ENCODE measurements around the gene L3MBTL3. TPM values are rescaled to one million over a fixed set of nuclear protein-coding genes. Genes with fewer than 3 reads are reported as not detected.

Gene L3MBTL3
- total RNA-seq, 1 donor from 2014 or later, result 3.2 TPM

DNA sequence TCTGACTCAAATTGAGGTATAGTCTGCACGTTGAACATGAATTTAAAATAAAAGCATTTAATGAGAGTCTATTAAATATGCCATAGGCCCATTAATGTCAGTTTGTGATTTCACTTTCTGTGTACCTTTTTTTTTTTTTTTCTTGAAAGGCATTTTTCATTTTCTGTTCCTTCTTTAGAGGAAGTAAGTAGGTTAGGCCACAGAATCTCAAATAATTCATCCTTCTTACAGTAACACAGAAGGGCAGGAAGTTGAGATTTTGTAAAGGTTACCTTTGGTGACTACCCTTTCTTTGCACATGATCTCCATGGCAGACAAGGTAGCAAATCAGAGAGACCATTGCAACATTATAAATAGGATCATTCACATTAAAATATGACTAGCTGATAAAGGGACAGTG, 9.6 kb downstream of the L3MBTL3 start:
- DNase-seq, result no peak
- no peaks in the 10 kb centered on the region for H3K9me3 ChIP-seq (replicated peaks)
- H3K4me3 ChIP-seq, result no peak overlapping the region
- no peak overlapping the region for H3K27ac ChIP-seq (replicated peaks)
- TF ChIP-seq, protein P1, sequence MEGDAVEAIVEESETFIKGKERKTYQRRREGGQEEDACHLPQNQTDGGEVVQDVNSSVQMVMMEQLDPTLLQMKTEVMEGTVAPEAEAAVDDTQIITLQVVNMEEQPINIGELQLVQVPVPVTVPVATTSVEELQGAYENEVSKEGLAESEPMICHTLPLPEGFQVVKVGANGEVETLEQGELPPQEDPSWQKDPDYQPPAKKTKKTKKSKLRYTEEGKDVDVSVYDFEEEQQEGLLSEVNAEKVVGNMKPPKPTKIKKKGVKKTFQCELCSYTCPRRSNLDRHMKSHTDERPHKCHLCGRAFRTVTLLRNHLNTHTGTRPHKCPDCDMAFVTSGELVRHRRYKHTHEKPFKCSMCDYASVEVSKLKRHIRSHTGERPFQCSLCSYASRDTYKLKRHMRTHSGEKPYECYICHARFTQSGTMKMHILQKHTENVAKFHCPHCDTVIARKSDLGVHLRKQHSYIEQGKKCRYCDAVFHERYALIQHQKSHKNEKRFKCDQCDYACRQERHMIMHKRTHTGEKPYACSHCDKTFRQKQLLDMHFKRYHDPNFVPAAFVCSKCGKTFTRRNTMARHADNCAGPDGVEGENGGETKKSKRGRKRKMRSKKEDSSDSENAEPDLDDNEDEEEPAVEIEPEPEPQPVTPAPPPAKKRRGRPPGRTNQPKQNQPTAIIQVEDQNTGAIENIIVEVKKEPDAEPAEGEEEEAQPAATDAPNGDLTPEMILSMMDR (IDR thresholded peaks at IDR 0.05; ENCODE audit: borderline replicate concordance), result no peak
- H3K27me3 ChIP-seq (ENCODE audit: low read depth), result no peaks in the 10 kb centered on the region
- no peaks in the 10 kb centered on the region for H3K4me1 ChIP-seq
- no peaks in the 10 kb centered on the region for H3K36me3 ChIP-seq
- intact Hi-C loops (cut with micrococcal nuclease), result no loop called here

DNA sequence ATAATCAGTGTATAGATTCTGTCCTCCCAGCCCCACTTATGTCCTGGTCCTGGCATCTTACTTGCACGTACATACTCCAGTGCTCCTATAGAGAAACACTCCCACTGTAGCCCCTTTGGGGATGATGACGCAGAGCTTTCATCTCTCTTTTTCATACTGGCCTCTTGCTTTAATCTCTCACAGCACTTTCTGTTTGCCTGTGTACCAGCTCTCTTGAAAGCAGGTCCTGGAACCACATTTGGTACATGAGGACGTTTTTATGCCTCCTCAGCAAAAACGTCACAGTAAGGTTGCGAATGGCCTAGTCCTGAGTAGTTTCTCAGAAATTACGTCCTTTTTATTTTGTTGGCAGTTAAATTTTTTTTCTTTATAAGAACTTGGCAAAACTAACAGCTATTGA, 10.8 kb downstream of the L3MBTL3 start:
- H3K4me1 ChIP-seq, result no peaks in the 10 kb centered on the region
- H3K27me3 ChIP-seq (ENCODE audit: low read depth), result no peaks in the 10 kb centered on the region
- H3K4me3 ChIP-seq, result no peak overlapping the region
- H3K9me3 ChIP-seq (replicated peaks), result no peaks in the 10 kb centered on the region
- TF ChIP-seq, protein P1 (IDR thresholded peaks at IDR 0.05; ENCODE audit: borderline replicate concordance), result no peak
- no peak for DNase-seq
- intact Hi-C loops (cut with micrococcal nuclease), result no loop called here
- H3K36me3 ChIP-seq, result no peaks in the 10 kb centered on the region
- H3K27ac ChIP-seq (replicated peaks), result no peak overlapping the region

DNA sequence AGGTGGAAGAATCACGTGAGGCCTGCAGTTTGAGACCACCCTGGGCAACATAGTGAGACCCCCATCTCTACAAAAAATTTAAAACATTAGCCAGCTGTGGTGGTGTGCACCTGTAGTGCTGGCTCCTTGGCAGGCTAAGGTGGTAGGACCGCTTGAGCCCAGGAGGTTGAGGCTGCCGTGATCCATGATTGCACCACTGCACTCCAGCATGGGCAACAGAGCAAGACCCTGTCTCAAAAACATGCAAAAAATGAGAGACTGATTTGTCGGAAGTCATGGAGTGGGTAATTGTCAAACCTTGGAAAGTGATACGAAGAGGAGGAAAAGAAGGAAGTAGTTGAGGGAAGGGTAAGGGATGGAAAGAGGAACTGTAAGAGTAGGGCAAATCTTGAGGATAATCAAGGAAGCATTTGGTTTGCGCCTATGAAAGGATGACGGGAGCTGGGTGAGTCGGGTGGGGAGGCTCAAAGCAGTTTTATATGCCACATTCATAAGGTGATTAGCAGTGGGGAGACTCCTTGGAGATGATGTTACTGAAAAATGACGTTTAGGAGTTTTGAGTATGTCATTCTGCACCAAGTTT, 14.5 kb downstream of the L3MBTL3 start:
- Histone ChIP-seq H3K36me3 (no peaks in the 10 kb centered on the region), H3K27me3 (ENCODE audit: low read depth) (no peaks in the 10 kb centered on the region), H3K9me3 (replicated peaks) (no peaks in the 10 kb centered on the region), H3K27ac (replicated peaks) (no peak overlapping the region), H3K4me3 (no peak overlapping the region), H3K4me1 (no peaks in the 10 kb centered on the region)
- TF ChIP-seq, protein P1 (IDR thresholded peaks at IDR 0.05; ENCODE audit: borderline replicate concordance), result no peak
- intact Hi-C loops (cut with micrococcal nuclease), result no loop called here
- no peak for DNase-seq

DNA sequence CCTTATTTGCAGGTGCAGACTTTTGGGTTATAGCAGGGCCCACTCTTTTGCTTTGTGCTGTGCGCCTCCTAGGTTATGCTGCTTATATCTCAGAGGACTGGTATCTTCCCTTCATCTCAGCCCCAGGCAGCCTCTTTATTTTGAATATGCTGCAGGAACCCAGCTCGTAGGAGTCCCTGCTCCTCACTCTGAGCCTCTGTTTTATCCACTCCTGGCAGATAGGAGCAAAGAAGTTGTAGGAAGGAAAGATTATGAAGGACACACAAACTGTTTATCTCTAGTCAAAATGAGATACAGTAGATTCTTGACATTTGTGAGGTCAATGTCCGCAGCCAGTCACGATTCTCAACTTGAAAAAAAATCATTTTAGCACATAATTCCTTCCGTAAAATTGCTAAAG, 15.6 kb downstream of the L3MBTL3 start:
- H3K4me3 ChIP-seq, result no peak overlapping the region
- no peak overlapping the region for H3K27ac ChIP-seq (replicated peaks)
- no peaks in the 10 kb centered on the region for H3K4me1 ChIP-seq
- intact Hi-C loops (cut with micrococcal nuclease), result no loop called here
- H3K36me3 ChIP-seq, result no peaks in the 10 kb centered on the region
- no peaks in the 10 kb centered on the region for H3K9me3 ChIP-seq (replicated peaks)
- no peaks in the 10 kb centered on the region for H3K27me3 ChIP-seq (ENCODE audit: low read depth)
- no peak for DNase-seq
- TF ChIP-seq, protein P1 (IDR thresholded peaks at IDR 0.05; ENCODE audit: borderline replicate concordance), result no peak

DNA sequence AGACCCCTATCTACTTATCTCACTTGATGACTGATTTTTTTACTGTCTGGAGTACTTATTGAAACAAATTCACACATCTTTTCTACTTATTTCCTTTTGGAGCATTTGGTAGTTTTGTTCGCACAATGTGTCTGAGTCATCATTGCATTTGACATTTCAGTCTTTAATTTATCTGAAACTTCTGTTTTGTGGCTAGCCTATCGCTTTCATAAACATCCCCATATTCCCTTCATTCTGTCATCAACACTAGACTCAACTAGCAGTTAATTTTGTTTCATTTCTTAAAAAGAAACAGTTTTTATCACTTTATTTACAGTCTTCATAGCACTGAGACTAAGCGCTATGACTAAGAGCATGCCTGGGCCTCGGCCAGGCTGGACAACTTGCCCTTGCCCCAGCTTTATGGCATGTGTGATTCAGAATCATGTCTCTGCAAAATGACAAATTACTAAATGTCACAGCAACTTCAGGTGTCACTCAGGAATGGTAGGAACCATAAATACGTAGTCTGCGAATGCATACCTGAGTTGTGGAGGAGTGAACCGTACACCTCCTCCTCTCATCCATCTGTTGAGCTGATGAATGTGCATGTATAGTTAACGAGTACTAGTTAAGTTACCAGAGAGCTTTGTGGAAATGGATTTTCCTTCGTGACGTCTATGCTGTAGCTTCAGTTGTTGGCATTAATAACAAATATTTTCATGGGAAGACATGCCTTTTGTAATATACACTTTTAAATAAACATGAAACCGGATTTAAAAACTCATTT, 16.2 kb downstream of the L3MBTL3 start:
- H3K9me3 ChIP-seq (replicated peaks), result no peaks in the 10 kb centered on the region
- H3K36me3 ChIP-seq, result no peaks in the 10 kb centered on the region
- no peak overlapping the region for H3K4me3 ChIP-seq
- no peaks in the 10 kb centered on the region for H3K27me3 ChIP-seq (ENCODE audit: low read depth)
- intact Hi-C loops (cut with micrococcal nuclease), result no loop called here
- H3K4me1 ChIP-seq, result no peaks in the 10 kb centered on the region
- no peak overlapping the region for H3K27ac ChIP-seq (replicated peaks)
- DNase-seq, result no peak
- TF ChIP-seq, protein P1 (IDR thresholded peaks at IDR 0.05; ENCODE audit: borderline replicate concordance), result no peak

Data from left ventricle myocardium inferior (tissue), 1 donor.